HCT116 (cell line): Measurements from ENCODE around the gene GPR45. TPM values are rescaled to one million over a fixed set of nuclear protein-coding genes. Genes with fewer than 3 reads are reported as not detected.

Experiments
- ATAC-seq: fragments of 200-7000 bp; cut with Tn5 transposase; 2 replicates; pipeline ENCODE4 v1.9.1; 2020; ENCODE audit warnings: mild to moderate bottlenecking, moderate library complexity
- BruUV-seq: library from RNA; stranded (reverse); fragments of 400-500 nt; replicated peaks from 2 replicates; lab custom pipeline; 2021; lab: Mats Ljungman, UMichigan
- CTCF ChIA-PET: fragments of 300-600 bp; sonication (Branson Sonifier 250); formaldehyde crosslinking; loops from one replicate; lab custom pipeline; 2021; ENCODE audit warnings: antibody characterized with exemption; lab: Charles Lee
- POLR2A ChIA-PET: fragments of 300-600, 350-600 bp; sonication (Branson Sonifier 250); formaldehyde crosslinking; loops from one replicate; lab custom pipeline; 2021; ENCODE audit warnings: antibody characterized with exemption; lab: Charles Lee
- RAD21 ChIA-PET, 2 experiments: fragments of 300-600 bp; sonication (Branson Sonifier 250); formaldehyde crosslinking; loops; one replicate each; lab custom pipeline; 2023; ENCODE audit warnings: low total read pairs in 2 of 2; ENCODE audit not compliant: uncharacterized antibody in 2 of 2, unreplicated experiment in 2 of 2, low non-redundant PET in 1 of 2; lab: Charles Lee
- DNase-seq: peaks from one replicate; pipeline ENCODE4 v3.0.0-alpha.2; 2010; ENCODE audit warnings: low read depth, low spot score
- H2AFZ ChIP-seq: fragments of 200-600 bp; shearing (Covaris generic), sonication (generic); 2 replicates; pipeline ENCODE4 v1.6.1; 2017; ENCODE audit warnings: low read depth, mixed run types, mixed read lengths, antibody characterized with exemption, low read length; ENCODE audit not compliant: poor library complexity, severe bottlenecking
- H3K27ac ChIP-seq: 2 replicates; pipeline ENCODE4 v1.5.1; 2012; ENCODE audit warnings: low read depth, low read length
- H3K27me3 ChIP-seq: fragments of 200-600 bp; sonication (generic); 2 replicates; pipeline ENCODE4 v1.6.1; 2016; ENCODE audit warnings: mixed run types, low read length, mixed read lengths; ENCODE audit not compliant: insufficient read depth
- H3K36me3 ChIP-seq, 2 experiments: fragments of 200-500 bp in 1 of 2; fragments of 200-600 bp in 1 of 2; sonication (Bioruptor generic) in 1 of 2; sonication (generic) in 1 of 2; 2 replicates each; pipeline versions ENCODE4 v1.5.1 to v1.6.1; 2014 to 2016; ENCODE audit warnings: low read length in 2 of 2, inconsistent platforms in 1 of 2, mixed read lengths in 1 of 2, mixed run types in 1 of 2; ENCODE audit not compliant: insufficient read depth in 2 of 2, control insufficient read depth in 1 of 2
- H3K4me1 ChIP-seq, 2 experiments: fragments of 200-600 bp in 1 of 2; sonication (generic) in 1 of 2; 2 replicates each; pipeline versions ENCODE4 v1.5.1 to v1.6.1; 2012 to 2017; ENCODE audit warnings: low read length in 2 of 2, inconsistent platforms in 1 of 2, mild to moderate bottlenecking in 1 of 2, mixed read lengths in 1 of 2, mixed run types in 1 of 2, moderate library complexity in 1 of 2; ENCODE audit not compliant: insufficient read depth in 2 of 2, control insufficient read depth in 1 of 2
- H3K4me2 ChIP-seq: fragments of 200-600 bp; sonication (generic); 2 replicates; pipeline ENCODE4 v1.6.1; 2017; ENCODE audit warnings: mixed run types, low read length, mixed read lengths
- H3K4me3 ChIP-seq, 2 experiments: fragments of 200-600 bp in 1 of 2; sonication (generic) in 1 of 2; replicated peaks in 1 of 2; 2 replicates each; pipeline ENCODE4 v1.5.1; 2011 to 2016; ENCODE audit warnings: low read length in 2 of 2, control low read depth in 1 of 2, low read depth in 1 of 2, mild to moderate bottlenecking in 1 of 2, mixed read lengths in 1 of 2, mixed run types in 1 of 2
- H3K79me2 ChIP-seq: fragments of 200-600 bp; sonication (generic); 2 replicates; pipeline ENCODE4 v1.6.1; 2017; ENCODE audit warnings: mild to moderate bottlenecking, mixed run types, low read length, moderate library complexity, mixed read lengths; ENCODE audit not compliant: insufficient read depth
- H3K9ac ChIP-seq: fragments of 200-600 bp; sonication (generic); 2 replicates; pipeline ENCODE4 v1.6.1; 2016; ENCODE audit warnings: low read length, mixed read lengths
- H3K9me2 ChIP-seq: fragments of 200-600 bp; sonication (generic), shearing (Covaris generic); 2 replicates; pipeline ENCODE4 v1.6.1; 2017; ENCODE audit warnings: mixed run types, mild to moderate bottlenecking, moderate library complexity; ENCODE audit not compliant: insufficient read depth
- H3K9me3 ChIP-seq, 2 experiments: fragments of 200-500 bp in 1 of 2; fragments of 200-600 bp in 1 of 2; sonication (Bioruptor generic) in 1 of 2; sonication (generic) in 1 of 2; 2 replicates each; pipeline ENCODE4 v1.6.1; 2014 to 2017; ENCODE audit warnings: low read length in 2 of 2, mixed read lengths in 2 of 2, inconsistent platforms in 1 of 2, low read depth in 1 of 2, mild to moderate bottlenecking in 1 of 2, mixed run types in 1 of 2, moderate library complexity in 1 of 2; ENCODE audit not compliant: control insufficient read depth in 1 of 2, insufficient read depth in 1 of 2
- H4K20me1 ChIP-seq: fragments of 200-600 bp; sonication (generic), shearing (Covaris generic); 2 replicates; pipeline ENCODE4 v1.6.1; 2017; ENCODE audit warnings: mixed run types, mild to moderate bottlenecking, moderate library complexity; ENCODE audit not compliant: insufficient read depth
- CEBPB ChIP-seq: IDR thresholded peaks from 2 replicates; pipeline ENCODE4 v1.6.1; 2012; ENCODE audit warnings: low read depth
- CTCF ChIP-seq, 3 experiments: fragments of 200-600 bp in 1 of 3; sonication (generic) in 1 of 3; IDR thresholded peaks in 2 of 3; conservative IDR thresholded peaks in 1 of 3; 2 replicates each; pipeline ENCODE4 v1.5.1; 2012 to 2017; ENCODE audit warnings: low read depth in 2 of 3, low read length in 2 of 3, antibody characterized with exemption in 1 of 3, borderline replicate concordance in 1 of 3, control low read depth in 1 of 3, mild to moderate bottlenecking in 1 of 3, mixed read lengths in 1 of 3, mixed run types in 1 of 3, moderate library complexity in 1 of 3; ENCODE audit not compliant: insufficient read depth in 1 of 3
- REST ChIP-seq: IDR thresholded peaks from 2 replicates; pipeline ENCODE4 v1.6.1; 2012; ENCODE audit warnings: low read depth
- intact Hi-C: fragments of 100-400 bp; cut with micrococcal nuclease; formaldehyde crosslinking; loops from 2 replicates; pipeline ENCODE4 v1.10.0; 2022
- total RNA-seq: library from RNA; stranded (reverse); gene quantifications from one replicate; pipeline ENCODE4 v1.2.1, GENCODE V29; 2021; ENCODE audit not compliant: unreplicated experiment

The GPR45 gene
- total RNA-seq, 1 experiment from 2014 or later = 0.30 TPM

GRCh38 chr2:105237045-105237765 is 4.3 kb upstream of the GPR45 start:
- no peak for DNase-seq
- peak overlapping the region; percentile 61; the same call in 1 of the 2 replicates for H3K4me2 ChIP-seq
- POLR2A ChIA-PET = no interaction called here
- TF ChIP-seq CTCF (IDR thresholded peaks at IDR 0.05 in 2 of 3, conservative IDR thresholded peaks at IDR 0.05 in 1 of 3; ENCODE audit: borderline replicate concordance in 1 of 3, insufficient read depth in 1 of 3, low read depth in 2 of 3, low read length in 2 of 3) = no peak
- no peak for TF ChIP-seq CEBPB
- no peak for TF ChIP-seq REST
- H3K27ac ChIP-seq = no peak overlapping the region
- ATAC-seq = no peak
- no peaks in the 10 kb centered on the region for H3K36me3 ChIP-seq
- H3K79me2 ChIP-seq = no peaks in the 10 kb centered on the region
- CTCF ChIA-PET = interaction anchor here (6.4 kb wide), 1 partner anchor 123 kb away, joined by 107 read pairs; no protein-coding TSS in a partner anchor
- H4K20me1 ChIP-seq = no peaks in the 10 kb centered on the region
- intact Hi-C loops = loop anchor here (5.0 kb wide), 1 partner anchor 200 kb away; the partner anchor contains the start of gene MRPS9
- no peaks in the 10 kb centered on the region for H3K9me3 ChIP-seq
- H3K9me2 ChIP-seq = no peaks in the 10 kb centered on the region
- H3K4me3 ChIP-seq = no peak overlapping the region
- BruUV-seq = no TSS peak
- H3K4me1 ChIP-seq = peaks cover 16 to 31% of the 10 kb centered on the region in 2 experiments
- no peaks in the 10 kb centered on the region for H3K27me3 ChIP-seq
- H2AFZ ChIP-seq = peak overlapping the region; percentile 93
- H3K9ac ChIP-seq = no peak overlapping the region
- RAD21 ChIA-PET = no interaction called here
